HEK293T (cell line): ENCODE measurements around the gene SCAF4.

Source experiments
- ARNT ChIP-seq: fragments of 450-650 bp; IDR thresholded peaks from 2 replicates; pipeline ENCODE4 v1.6.1; 2017; ENCODE audit warnings: mild to moderate bottlenecking
- BHLHE40 ChIP-seq: fragments of 450-650 bp; IDR thresholded peaks from 2 replicates; pipeline ENCODE4 v1.6.1; 2016; ENCODE audit warnings: mild to moderate bottlenecking, moderate library complexity, borderline replicate concordance
- CTBP1 ChIP-seq: fragments of 450-650 bp; IDR thresholded peaks from 2 replicates; pipeline ENCODE4 v1.6.1; 2016; ENCODE audit warnings: borderline replicate concordance
- FOXA1 ChIP-seq: fragments of 450-650 bp; IDR thresholded peaks from 2 replicates; pipeline ENCODE4 v1.6.1; 2016; ENCODE audit warnings: mild to moderate bottlenecking
- FOXK2 ChIP-seq: fragments of 450-650 bp; IDR thresholded peaks from 2 replicates; pipeline ENCODE4 v1.6.1; 2016; ENCODE audit warnings: mild to moderate bottlenecking
- FOXM1 ChIP-seq: fragments of 450-650 bp; IDR thresholded peaks from 2 replicates; pipeline ENCODE4 v1.6.1; 2017; ENCODE audit warnings: mild to moderate bottlenecking, borderline replicate concordance
- HDGF ChIP-seq: fragments of 450-650 bp; IDR thresholded peaks from 2 replicates; pipeline ENCODE4 v1.6.1; 2017; ENCODE audit warnings: antibody characterized with exemption, borderline replicate concordance
- PKNOX1 ChIP-seq: fragments of 450-650 bp; IDR thresholded peaks from 2 replicates; pipeline ENCODE4 v1.6.1; 2016
- SP1 ChIP-seq: fragments of 450-650 bp; IDR thresholded peaks from 2 replicates; pipeline ENCODE4 v1.6.1; 2017

- TF ChIP-seq FOXM1 (no peak), FOXA1 (no peak), FOXK2 (no peak), ARNT (no peak), BHLHE40 (no peak), CTBP1 (no peak), PKNOX1 (no peak), SP1 (no peak), HDGF (no peak)
Observed at GRCh38 chr21:31698461-31698860, 33.5 kb downstream of the SCAF4 start.
